Keratinocyte (primary cell): ENCODE data around the gene GPR160. TPM values are rescaled to one million over a fixed set of nuclear protein-coding genes. Genes with fewer than 3 reads are reported as not detected.

Experiments used
- DNase-seq: peaks from one replicate; pipeline ENCODE4 v3.0.0-alpha.2; 2011; ENCODE audit warnings: low read depth, missing footprints, low spot score
- FAIRE-seq: peaks from 2 replicates; lab custom pipeline; 2011; peaks lifted over from hg19 to GRCh38; lab: Jason Lieb, UNC
- H2AFZ ChIP-seq: 2 replicates; pipeline ENCODE4 v1.6.0; 2012; ENCODE audit warnings: low read length, control low read depth, inconsistent platforms; ENCODE audit not compliant: control insufficient read depth
- H3K27ac ChIP-seq: 2 replicates; pipeline ENCODE4 v1.5.1; 2011; ENCODE audit warnings: low read length; ENCODE audit not compliant: control insufficient read depth, insufficient read depth
- H3K27me3 ChIP-seq: 3 replicates; pipeline ENCODE4 v1.6.0; 2011; ENCODE audit warnings: low read length; ENCODE audit not compliant: control insufficient read depth, insufficient read depth; ENCODE audit errors: extremely low read depth
- H3K36me3 ChIP-seq, 2 experiments: 2 replicates in 1 of 2; 3 replicates in 1 of 2; pipeline ENCODE4 v1.5.1; 2011; ENCODE audit warnings: low read length in 2 of 2, mild to moderate bottlenecking in 1 of 2; ENCODE audit not compliant: control insufficient read depth in 2 of 2, insufficient read depth in 2 of 2; ENCODE audit errors: extremely low read depth in 1 of 2
- H3K4me1 ChIP-seq: 3 replicates; pipeline ENCODE4 v1.5.1; 2011; ENCODE audit warnings: low read length; ENCODE audit not compliant: control insufficient read depth, insufficient read depth; ENCODE audit errors: extremely low read depth
- H3K4me2 ChIP-seq: 3 replicates; pipeline ENCODE4 v1.6.0; 2011; ENCODE audit warnings: low read depth, low read length; ENCODE audit not compliant: control insufficient read depth, insufficient read depth; ENCODE audit errors: extremely low read depth
- H3K4me3 ChIP-seq, 3 experiments: fragments of 200-600 bp in 1 of 3; sonication (generic) in 1 of 3; 2 replicates in 2 of 3; 3 replicates in 1 of 3; pipeline ENCODE4 v1.5.1; 2011 to 2016; ENCODE audit warnings: low read length in 3 of 3, mild to moderate bottlenecking in 3 of 3, control low read depth in 2 of 3, inconsistent platforms in 1 of 3, low read depth in 1 of 3, mixed read lengths in 1 of 3, mixed run types in 1 of 3, moderate library complexity in 1 of 3; ENCODE audit not compliant: control insufficient read depth in 2 of 3, insufficient read depth in 2 of 3; ENCODE audit errors: extremely low read depth in 1 of 3
- H3K79me2 ChIP-seq: 2 replicates; pipeline ENCODE4 v1.6.0; 2012; ENCODE audit warnings: low read length; ENCODE audit not compliant: control insufficient read depth, insufficient read depth
- H3K9ac ChIP-seq: 3 replicates; pipeline ENCODE4 v1.6.0; 2011; ENCODE audit warnings: low read length; ENCODE audit not compliant: control insufficient read depth, insufficient read depth; ENCODE audit errors: extremely low read depth
- H3K9me1 ChIP-seq: 3 replicates; pipeline ENCODE4 v1.6.0; 2011; ENCODE audit warnings: low read length; ENCODE audit not compliant: control insufficient read depth, insufficient read depth; ENCODE audit errors: extremely low read depth
- H3K9me3 ChIP-seq: 2 replicates; pipeline ENCODE4 v1.5.1; 2012; ENCODE audit warnings: low read depth, low read length; ENCODE audit not compliant: control insufficient read depth
- H4K20me1 ChIP-seq: 3 replicates; pipeline ENCODE4 v1.6.0; 2011; ENCODE audit warnings: low read length; ENCODE audit not compliant: control insufficient read depth, insufficient read depth; ENCODE audit errors: extremely low read depth
- CTCF ChIP-seq, 3 experiments: IDR thresholded peaks in 1 of 3; conservative IDR thresholded peaks in 1 of 3; optimal IDR thresholded peaks in 1 of 3; 2 replicates in 2 of 3; 3 replicates in 1 of 3; pipeline versions ENCODE3 to v1.5.1; 2011; ENCODE audit warnings: low read length in 3 of 3, mild to moderate bottlenecking in 3 of 3, moderate library complexity in 2 of 3, control low read depth in 1 of 3, inconsistent platforms in 1 of 3; ENCODE audit not compliant: insufficient read depth in 2 of 3; ENCODE audit errors: extremely low read depth in 1 of 3
- EZH2 ChIP-seq: IDR thresholded peaks from one replicate; pipeline ENCODE4 v1.6.1; 2012; ENCODE audit warnings: inconsistent platforms, mild to moderate bottlenecking, low read length, moderate library complexity
- dilution Hi-C: fragments of 300-500 bp; cut with MboI; formaldehyde crosslinking; loops from one replicate; pipeline ENCODE4 v1.7.0; 2020; ENCODE audit warnings: low sequenced_read_pairs; ENCODE audit not compliant: extremely low pct_ligation_motif_present
- polyA plus RNA-seq, 5 experiments: library from polyadenylated mRNA; depleted of rRNA in 3 of 5; stranded (reverse) in 3 of 5; stranded (forward) in 1 of 5; unstranded in 1 of 5; fragments of >200 nt; gene quantifications; 1 replicate in 1 of 5; 2 replicates in 3 of 5; 3 replicates in 1 of 5; pipeline versions ENCODE4 v1.2.1 to v1.2.3, GENCODE V29; 2011 to 2012; ENCODE audit warnings: missing spikeins in 2 of 5, low read depth in 1 of 5, low replicate concordance in 1 of 5

GPR160 gene
- polyA plus RNA-seq, 1 donor (not counting 4 experiments of a cell fraction or from before 2014, with no cell fraction given) = 0.22 TPM

- Histone ChIP-seq H3K4me2 (no peak overlapping the region), H3K4me1 (no peaks in the 10 kb centered on the region), H3K36me3 (no peaks in the 10 kb centered on the region), H3K79me2 (no peaks in the 10 kb centered on the region), H2AFZ (no peak overlapping the region), H3K27me3 (no peaks in the 10 kb centered on the region), H3K27ac (no peak overlapping the region), H3K9me3 (no peaks in the 10 kb centered on the region), H3K4me3 (no peak overlapping the region), H3K9ac (no peak overlapping the region), H3K9me1 (no peaks in the 10 kb centered on the region), H4K20me1 (no peaks in the 10 kb centered on the region)
- FAIRE-seq (no peak), DNase-seq (no peak)
- dilution Hi-C loops = no loop called here
- no peak for TF ChIP-seq CTCF (optimal IDR thresholded peaks at IDR 0.05 in 1 of 3, IDR thresholded peaks at IDR 0.05 in 1 of 3, conservative IDR thresholded peaks at IDR 0.05 in 1 of 3; ENCODE audit: extremely low read depth in 1 of 3, insufficient read depth in 2 of 3, low read length in 3 of 3)
- no peak for TF ChIP-seq EZH2
Measured at GRCh38 chr3:170047133-170047404, 9.3 kb downstream of the GPR160 start.

- H3K79me2 ChIP-seq = no peaks in the 10 kb centered on the region
- H3K4me3 ChIP-seq = no peak overlapping the region
- no peaks in the 10 kb centered on the region for H3K36me3 ChIP-seq
- no peak overlapping the region for H3K4me2 ChIP-seq
- H3K27ac ChIP-seq = no peak overlapping the region
- FAIRE-seq (no peak), DNase-seq (no peak)
- H3K9me1 ChIP-seq = no peaks in the 10 kb centered on the region
- H3K9ac ChIP-seq = no peak overlapping the region
- H3K27me3 ChIP-seq = no peaks in the 10 kb centered on the region
- H2AFZ ChIP-seq = no peak overlapping the region
- dilution Hi-C loops = no loop called here
- no peaks in the 10 kb centered on the region for H4K20me1 ChIP-seq
- H3K9me3 ChIP-seq = no peaks in the 10 kb centered on the region
- no peaks in the 10 kb centered on the region for H3K4me1 ChIP-seq
- no peak for TF ChIP-seq CTCF (optimal IDR thresholded peaks at IDR 0.05 in 1 of 3, IDR thresholded peaks at IDR 0.05 in 1 of 3, conservative IDR thresholded peaks at IDR 0.05 in 1 of 3; ENCODE audit: extremely low read depth in 1 of 3, insufficient read depth in 2 of 3, low read length in 3 of 3)
- TF ChIP-seq EZH2 = no peak
Measured at GRCh38 chr3:170049146-170050000, 11.6 kb downstream of the GPR160 start.
